GM21786 (cell line): ENCODE results near the gene ATP6V0E1.
"Not testable (repeated sequence)": the region's sequence is repeated elsewhere in the genome, so short reads cannot be mapped to it uniquely, and the experiment has no call there.

ENCODE experiments used
- ATAC-seq: cut with Tn5 transposase; IDR thresholded peaks from one replicate; pipeline ENCODE4 v1.9.1; 2021; ENCODE audit not compliant: unreplicated experiment

Gene ATP6V0E1

DNA sequence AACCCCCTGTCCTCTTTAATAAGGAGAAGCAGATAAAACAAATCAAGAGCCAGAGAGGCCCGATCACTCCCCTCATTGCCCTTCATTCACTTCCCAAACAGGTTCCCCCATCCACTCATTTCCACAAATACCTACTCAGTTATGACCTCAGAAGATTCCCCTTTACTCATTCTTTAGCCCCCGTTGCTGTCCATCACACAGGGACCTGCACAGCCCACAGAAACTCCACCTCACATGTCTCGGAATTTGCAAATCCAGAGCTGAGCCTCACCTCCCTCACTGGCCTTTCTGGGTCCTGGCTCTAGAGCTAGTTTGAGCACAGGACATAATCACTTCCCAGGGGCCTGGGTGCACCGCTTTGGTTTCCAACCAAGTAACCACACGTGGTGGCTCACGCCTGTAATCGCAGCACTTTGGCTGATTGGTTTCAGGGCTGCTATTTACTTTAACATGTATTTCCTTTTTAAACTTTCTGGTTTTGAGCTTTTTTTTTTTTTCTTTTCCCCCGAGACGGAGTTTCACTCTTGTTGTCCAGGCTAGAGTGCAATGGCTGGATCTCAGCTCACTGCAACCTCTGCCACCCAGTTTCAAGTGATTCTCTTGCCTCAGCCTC lies 17.8 kb downstream of the ATP6V0E1 start:
- peak; percentile 93 for ATAC-seq

DNA sequence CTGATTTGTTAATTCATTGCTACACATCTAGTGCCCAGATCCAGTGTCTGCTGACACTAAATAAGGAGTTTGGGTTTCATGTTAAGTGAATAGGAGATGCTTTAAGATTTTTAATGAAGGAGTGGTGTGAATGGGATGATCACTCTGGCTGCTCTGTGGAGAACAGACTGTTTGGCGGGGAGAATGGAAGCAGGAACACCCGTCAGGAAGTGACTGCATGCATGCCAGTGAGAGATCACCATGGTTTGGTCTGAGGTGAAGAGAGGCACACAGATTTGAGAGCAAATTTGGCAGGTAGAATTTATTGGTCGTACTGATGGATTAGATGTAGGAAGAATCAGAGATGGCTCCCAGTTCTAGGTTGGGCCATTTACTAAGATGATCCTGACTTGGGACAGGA lies 19.8 kb downstream of the ATP6V0E1 start:
- no peak for ATAC-seq

DNA sequence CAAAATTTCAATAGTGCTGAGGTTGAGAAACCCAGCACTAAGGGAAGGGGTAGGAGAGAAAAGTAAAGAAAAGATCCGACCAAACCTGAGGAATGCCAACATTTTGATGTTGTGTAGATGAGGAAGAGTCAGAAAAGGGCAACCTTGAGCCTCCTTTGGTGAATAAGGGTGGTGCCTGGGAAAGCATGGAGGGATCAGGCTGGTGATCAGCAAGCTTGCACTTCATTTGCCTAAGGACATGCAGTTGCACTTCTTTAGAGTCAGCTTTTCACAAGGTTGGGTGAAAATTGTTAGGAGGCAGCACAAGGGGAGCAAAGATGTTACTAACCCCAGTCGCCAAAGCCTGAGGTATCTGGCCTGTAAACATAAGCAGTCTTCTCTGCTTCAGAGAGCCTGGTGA lies 20.4 kb downstream of the ATP6V0E1 start:
- no peak for ATAC-seq

DNA sequence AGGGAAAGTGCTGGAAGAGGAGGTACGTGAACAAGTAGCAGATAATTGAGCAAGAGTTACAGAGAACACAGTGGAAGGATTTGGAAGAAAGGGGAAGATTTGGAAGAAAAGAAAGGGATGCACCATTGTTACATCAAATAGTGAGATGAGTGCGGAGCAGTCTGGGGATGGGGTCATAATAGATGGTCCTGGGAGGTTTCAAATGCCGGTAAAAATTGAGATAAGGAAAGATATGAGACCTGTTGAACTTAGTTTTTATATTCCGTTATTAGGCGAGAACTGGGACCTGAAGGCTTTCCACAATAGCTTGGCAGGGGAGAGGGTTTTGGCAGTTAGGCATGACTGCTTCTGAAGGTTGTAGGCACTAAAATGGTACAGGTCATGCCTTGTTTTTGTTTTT lies 20.9 kb downstream of the ATP6V0E1 start:
- ATAC-seq = no peak

DNA sequence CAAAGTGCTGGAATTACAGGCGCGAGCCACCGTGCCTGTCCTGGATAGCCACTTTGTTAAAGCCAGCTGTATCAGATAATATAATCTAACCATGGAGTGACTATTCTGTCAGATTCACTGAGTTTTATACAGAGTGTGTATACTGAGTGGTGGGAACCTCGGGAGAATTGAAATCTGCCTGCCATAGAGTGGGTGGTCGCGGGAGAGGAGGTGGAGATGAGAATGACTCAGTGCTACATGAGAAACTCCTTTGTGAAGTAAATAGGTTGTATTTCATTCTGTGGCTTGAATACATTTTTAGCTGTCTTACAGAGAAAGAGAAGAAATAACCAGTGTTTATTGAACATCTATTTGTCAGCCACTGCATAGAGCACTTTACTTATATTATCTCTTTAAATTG lies 26.4 kb downstream of the ATP6V0E1 start:
- no peak for ATAC-seq

DNA sequence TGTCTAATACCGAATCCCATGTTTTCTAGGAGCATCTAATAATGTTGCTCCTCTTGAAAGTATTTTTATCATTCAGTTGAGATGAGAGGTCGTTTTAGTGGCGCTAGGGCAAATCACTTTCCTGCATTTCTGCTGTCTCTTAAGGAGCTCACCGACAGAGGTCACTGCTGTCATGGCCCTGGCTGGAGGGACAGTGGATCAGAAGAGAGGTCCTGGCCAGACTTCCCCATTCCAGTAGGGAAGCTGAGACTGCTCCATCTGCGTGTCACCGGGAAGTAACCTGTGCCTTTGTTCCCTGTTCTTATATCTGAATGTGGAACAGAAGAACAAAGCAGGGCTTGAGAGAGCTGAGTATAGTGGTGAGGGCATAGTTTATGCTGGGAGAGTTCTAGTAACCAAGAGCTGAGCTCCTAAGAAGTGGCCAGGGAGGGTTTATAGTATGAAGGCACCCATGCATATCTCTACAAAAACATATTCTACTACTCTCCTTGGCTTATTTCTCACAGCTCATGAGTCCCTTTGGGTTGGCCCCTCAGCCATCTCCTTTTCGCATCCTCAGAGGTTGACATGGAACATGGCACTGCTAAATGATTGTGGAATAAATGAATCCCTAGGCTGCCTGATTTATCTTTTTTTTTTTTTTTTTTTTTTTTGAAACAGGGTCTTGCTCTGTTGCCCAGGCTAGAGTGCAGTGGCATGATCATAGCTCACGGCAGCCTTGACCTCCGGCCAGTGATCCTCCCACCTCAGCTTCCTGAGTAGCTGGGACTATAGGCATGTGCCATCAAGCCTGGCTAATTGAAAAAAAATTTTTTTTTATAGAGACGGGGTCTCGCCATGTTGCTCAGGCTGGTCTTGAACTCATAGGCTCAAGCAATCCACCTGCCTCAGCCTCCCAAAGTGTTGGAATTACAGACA lies 27.2 kb downstream of the ATP6V0E1 start:
- no peak for ATAC-seq

DNA sequence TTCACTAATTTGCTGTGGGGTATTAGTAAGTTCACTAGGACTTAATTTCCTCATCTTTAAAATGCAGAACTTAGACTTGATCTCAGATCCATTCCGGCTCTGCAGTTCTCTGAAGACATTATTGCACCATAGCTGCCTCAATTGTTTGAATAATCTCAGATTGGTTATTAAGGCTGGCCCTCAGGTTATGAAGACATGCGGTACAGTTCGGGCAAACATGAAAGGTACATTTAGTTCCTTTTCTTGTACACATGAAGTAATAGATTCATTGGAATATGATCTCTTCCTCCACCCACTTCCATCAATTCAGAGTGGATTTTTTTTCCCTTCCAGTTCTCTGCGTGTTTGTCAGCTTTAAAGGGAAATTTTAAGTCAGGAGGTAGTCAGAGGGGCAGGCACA lies 28.0 kb downstream of the ATP6V0E1 start:
- ATAC-seq = no peak

DNA sequence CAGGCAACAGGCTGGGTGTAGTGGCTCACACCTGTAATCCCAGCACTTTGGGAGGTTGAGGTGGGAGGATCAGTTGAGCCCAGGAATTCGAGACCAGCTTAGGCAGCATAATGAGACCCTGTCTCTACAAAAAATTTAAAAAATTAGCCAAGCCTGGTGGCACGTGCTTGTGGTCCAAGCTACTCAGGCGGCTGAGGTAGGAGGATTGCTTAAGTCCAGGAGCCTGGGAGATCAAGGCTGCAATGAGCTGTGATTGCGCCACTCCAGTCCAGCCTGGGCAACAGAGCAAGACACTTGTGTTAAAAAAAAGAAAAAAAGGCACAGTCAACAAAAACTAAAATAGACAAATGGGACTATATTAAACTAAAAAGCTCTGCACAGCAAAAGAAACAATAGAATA lies 29.3 kb downstream of the ATP6V0E1 start:
- no peak for ATAC-seq

DNA sequence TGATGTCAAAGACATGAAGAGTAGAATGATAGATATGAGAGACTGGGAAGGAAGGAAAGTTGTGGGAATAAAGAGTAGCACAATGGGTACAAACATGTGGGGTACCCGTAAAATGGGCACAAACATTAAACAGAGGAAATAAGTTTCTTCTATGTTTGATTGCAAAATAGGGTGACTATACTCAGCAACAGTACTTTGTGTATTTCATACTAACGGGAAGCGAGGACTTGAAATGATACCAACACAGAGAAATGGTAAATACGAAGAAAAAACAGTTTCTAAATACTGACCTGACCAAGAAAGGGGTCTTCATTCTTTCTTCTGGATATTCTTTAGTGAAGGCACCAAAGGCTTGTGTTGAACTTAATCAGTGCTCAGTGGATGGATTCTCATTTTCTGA lies 31.1 kb downstream of the ATP6V0E1 start:
- no peak for ATAC-seq

DNA sequence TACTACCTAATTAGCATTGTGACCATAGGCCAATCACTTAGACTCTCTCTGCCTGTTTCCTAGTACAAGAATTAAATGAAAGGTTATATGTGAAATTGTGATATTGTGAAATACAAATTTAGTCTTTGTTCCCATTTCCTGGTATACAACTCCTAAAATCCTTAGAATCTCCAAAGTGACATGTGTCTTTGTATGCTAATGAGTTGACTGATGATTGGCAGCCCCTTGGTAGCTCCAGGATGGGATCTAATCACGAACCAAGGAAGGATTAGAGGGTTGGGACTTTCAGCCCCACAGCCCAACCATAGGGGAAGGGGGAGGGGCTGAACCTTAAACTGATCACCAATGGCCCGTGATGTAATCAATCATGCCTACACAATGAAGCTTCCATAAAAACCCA lies 31.6 kb downstream of the ATP6V0E1 start:
- no peak for ATAC-seq

DNA sequence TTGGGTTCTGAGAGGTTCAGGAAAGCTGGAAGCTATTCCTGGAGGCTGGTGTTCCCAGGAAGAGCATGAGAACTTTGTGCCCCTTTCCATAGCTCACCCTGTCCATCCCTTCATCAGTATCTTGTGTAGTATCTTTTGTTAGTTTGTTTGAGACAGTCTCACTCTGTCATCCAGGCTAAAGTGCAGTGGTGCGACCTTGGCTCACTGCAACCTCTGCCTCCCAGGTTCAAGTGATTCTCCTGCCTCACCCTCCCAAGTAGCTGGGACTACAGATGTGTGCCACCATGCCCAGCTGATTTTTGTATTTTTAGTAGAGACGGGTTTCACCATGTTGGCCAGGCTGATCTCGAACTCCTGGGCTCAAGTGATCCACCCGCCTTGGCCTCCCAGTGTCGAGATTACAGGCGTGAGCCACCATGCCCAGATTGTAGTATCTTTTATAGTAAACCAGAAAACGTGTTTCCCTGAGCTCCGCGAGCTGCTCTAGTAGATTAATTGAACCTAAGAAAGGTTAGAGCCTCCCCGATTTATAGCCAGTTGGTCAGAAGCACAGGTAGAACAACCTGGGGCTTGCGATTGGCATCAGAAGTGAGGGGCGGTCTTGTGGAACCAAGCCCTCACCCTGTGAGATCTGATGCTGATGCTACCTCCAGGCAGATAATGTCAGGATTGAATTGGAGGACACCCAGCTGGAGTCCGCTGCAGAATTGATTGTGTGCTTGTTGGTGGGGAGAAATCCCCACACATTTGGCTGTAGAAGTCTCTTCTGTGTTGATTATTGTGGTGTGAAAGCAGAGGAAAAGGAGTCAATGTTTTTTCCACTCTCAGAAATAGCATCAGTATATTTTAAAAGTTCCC lies 32.3 kb downstream of the ATP6V0E1 start:
- no peak for ATAC-seq

DNA sequence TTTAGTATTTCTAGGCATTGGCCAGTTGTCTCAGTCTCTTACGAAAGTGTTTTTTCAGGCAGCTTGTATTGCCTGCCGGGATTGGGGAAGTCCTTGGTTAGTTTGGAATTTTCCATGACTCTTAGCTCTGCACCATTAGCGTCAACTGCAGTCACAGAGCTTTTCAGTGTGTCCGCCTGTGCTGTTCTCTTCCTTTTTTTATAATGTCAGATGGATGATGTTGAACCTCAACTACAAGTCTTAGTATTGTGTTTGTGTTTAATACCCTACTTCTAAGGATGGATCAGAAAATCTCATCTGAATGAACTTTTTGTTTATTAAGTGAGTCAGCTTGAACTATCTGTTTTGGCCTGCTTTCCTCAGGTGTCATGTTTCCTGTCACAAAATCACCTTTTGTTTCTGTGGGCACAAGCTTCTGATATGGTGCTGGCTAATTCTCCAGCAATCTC lies 33.1 kb downstream of the ATP6V0E1 start:
- ATAC-seq = no peak

DNA sequence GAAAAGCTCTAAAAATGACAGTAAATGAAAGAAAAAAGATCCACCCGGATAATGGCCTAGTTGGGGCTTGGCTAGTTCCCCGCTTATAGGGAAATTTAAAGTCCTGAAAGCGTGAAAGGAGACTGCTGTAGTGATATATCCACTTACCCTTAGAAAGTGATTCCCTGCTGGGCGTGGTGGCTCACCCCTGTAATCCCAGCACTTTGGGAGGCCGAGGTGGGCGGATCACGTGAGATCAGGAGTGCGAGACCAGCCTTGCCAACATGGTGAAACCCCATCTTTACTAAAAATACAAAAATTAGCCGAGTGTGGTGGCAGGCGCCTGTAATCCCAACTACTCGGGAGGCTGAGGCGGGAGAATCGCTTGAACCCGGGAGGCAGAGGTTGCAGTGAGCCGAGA lies 33.5 kb downstream of the ATP6V0E1 start:
- not testable (repeated sequence) for ATAC-seq

DNA sequence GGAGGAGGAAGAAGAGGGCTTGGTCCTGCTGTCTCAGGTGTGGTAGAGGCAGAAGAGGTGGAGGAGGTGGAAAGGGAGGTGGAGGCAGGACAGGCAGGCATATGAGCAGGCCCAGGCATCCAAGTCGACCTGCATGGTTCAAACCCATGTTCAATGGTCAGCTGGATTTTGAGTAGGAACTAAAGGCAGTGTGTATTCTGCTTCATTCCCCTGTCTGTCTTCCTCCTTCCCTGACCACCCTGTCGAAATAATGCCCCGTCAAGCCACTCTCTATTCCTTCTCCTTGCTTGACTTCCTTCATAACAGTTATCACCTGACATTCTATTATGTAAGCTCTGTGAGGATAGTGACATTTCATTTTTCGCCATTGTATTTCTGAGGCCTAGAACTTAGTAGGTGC lies 34.8 kb downstream of the ATP6V0E1 start:
- ATAC-seq = no peak

DNA sequence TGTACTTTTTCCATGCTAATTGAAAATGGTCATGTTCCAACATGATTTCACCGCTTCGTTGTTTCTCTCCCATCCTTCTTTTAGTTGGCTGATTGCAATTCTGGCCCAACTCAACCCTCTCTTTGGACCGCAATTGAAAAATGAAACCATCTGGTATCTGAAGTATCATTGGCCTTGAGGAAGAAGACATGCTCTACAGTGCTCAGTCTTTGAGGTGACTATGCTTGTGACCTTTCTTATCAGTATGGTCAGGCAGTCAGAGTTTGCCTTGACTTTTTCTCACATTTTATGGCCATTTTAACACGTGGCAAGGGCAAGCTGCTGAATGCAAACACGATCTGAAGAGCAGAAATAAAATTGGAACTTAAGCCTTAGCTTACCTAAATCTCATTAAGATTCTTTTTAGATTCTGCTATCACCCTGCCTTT lies 36.6 kb downstream of the ATP6V0E1 start:
- ATAC-seq = no peak

DNA sequence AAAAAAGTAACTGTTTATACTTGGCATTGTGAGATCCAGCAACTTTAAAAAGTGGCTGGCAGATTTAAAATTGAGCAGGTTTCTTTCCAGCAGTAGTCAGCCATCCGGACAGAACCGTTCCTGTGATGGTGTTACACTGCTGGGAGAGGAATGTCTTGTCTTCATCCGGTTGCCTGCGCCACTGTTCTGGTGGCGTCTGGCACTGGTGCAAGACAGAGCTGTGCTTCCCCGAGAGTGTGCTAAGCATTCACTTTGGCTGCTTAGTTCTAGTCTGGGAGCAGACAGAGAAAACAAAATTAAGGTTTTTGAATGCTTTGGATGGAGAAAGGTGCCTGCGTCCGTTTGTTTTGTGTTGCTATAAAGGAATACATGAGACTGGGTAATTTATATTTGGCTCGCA lies 37.1 kb downstream of the ATP6V0E1 start:
- ATAC-seq = no peak

DNA sequence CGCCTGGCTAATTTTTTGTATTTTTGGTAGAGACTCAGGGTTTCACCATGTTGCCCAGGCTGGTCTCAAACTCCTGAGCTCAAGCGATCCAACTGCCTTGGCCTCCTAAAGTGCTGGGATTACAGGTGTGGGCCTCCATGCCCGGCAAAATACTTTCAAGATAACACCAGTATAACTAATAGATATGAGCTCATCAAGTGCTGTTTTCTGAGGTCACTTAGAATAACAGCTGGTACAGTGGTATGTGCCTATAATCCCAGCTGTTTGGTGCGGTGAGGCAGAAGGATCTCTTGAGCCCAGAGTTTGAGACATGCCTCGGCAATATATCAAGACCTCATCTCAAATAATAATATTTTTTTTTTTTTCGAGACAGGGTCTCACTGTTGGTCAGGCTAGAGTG lies 42.1 kb downstream of the ATP6V0E1 start:
- ATAC-seq = no peak

DNA sequence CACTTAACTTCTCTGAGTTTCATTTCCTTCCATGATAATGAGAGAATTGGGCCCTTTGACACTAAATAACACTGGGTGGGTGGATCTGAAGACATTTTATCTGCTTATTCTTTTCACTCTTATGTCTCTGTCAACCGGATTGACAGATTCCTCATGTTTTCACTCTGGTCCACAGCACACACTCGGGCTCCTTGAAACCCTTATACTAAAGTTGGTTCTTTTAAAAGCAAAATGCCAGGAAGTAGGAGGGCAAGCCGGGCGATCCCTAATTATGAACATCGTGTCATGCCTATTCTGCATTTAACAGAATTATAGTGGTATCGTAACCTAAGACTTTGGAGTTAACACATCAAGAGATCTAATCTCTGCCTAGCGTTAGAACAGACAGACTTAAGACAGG lies 44.3 kb downstream of the ATP6V0E1 start:
- no peak for ATAC-seq

DNA sequence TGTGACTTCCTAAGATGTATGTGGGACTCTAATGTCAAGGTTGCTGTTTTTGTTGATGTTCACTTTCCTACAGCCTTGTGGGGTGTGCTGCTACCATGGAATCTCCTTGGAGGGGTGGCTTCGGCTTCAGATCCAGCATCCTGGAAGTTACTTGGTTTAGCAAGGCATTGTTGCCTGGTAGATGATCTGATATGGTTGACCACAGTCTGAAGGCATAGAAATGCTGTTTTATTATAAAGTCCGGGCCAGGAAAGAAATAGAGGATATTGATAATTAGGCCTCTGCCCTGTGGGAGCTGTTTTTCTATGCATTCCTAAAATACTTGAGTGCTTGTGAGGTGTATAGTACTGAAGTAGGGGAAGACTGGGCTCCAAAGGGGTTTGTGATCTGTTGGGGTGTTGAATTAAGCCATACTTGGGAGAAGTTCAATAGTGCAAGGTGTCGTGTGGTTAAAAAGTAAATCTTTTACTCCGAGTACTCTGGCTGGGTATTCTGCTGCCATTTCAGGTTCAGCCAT lies 45.3 kb downstream of the ATP6V0E1 start:
- ATAC-seq = no peak

DNA sequence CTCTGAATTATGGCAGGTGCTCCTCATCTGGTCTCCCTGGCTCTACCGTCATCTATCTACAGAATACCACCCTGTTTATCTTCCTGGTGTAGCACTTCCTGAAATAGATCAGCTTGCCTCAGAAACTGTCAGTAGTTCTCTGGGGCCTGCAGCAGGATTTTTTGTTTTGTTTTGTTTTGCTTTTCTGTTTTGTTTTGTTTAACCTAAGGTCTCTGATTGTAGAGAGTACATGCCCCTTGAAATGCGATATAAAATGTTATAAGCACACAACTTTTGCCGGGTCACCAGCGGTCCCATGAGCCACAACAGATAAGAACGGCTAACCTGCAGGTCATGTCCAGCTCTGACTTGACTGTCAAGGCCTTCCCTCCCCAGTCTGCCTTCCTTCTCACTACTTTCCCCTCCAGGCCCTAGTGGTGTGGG lies 45.9 kb downstream of the ATP6V0E1 start:
- ATAC-seq = no peak

DNA sequence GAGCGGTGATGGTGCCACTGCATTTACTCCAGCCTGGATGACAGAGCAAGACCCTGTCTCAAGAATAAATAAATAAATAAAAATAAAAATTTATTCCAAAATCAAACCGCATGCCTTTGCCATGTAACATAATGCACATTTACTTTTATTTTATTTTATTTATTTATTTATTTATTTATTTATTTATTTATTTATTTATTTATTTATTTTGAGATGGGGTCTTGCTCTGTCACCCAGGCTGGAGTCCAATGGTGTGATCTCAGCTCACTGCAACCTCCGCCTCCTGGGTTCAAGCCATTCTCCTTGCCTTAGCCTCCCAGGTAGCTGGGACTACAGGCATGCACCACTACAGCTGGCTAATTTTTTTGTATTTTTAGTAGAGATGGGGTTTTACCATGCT lies 48.5 kb downstream of the ATP6V0E1 start:
- not testable (repeated sequence) for ATAC-seq
